Measurements from ENCODE around the gene SP110.

The SP110 gene

DNA sequence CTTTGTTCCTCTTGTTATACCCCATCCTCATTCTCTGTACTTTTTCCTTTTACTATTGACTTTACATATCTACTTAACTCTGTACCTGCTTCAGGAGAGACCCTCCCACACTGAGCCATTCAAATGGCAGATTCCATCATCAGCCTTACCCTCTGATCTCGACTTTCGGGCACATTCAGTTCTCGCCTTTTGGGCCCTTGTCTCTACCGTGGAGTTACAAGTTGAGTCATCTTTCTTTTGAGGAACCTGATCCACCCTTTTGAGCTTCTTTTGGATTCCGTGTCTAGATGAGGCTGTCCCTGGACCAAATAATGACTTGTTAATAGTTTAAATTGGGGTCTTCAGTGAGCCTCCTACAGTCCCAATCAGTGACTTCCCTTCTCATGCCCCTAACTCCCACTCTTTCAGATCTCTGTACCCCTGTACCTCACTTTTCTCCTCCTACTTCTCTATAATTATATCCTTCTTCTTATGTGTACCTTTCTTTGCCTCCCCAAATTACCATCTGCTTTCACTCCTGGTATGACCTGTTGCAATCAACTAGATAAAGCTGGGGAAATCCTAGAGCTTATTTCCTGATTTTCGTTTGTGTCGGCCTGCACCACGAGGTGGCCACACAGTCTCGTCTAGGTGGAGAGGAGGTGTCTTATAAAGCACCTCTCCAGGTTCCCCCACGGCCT, 17.2 kb downstream of the SP110 start:
- DNase-seq (ENCODE audit: low read depth): no peak
- H3K4me3 ChIP-seq (ENCODE audit: low read depth, low read length): no peak overlapping the region
- TF ChIP-seq, protein P1, sequence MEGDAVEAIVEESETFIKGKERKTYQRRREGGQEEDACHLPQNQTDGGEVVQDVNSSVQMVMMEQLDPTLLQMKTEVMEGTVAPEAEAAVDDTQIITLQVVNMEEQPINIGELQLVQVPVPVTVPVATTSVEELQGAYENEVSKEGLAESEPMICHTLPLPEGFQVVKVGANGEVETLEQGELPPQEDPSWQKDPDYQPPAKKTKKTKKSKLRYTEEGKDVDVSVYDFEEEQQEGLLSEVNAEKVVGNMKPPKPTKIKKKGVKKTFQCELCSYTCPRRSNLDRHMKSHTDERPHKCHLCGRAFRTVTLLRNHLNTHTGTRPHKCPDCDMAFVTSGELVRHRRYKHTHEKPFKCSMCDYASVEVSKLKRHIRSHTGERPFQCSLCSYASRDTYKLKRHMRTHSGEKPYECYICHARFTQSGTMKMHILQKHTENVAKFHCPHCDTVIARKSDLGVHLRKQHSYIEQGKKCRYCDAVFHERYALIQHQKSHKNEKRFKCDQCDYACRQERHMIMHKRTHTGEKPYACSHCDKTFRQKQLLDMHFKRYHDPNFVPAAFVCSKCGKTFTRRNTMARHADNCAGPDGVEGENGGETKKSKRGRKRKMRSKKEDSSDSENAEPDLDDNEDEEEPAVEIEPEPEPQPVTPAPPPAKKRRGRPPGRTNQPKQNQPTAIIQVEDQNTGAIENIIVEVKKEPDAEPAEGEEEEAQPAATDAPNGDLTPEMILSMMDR (IDR thresholded peaks at IDR 0.05; ENCODE audit: control insufficient read depth, extremely low read depth, insufficient read depth): no peak

DNA sequence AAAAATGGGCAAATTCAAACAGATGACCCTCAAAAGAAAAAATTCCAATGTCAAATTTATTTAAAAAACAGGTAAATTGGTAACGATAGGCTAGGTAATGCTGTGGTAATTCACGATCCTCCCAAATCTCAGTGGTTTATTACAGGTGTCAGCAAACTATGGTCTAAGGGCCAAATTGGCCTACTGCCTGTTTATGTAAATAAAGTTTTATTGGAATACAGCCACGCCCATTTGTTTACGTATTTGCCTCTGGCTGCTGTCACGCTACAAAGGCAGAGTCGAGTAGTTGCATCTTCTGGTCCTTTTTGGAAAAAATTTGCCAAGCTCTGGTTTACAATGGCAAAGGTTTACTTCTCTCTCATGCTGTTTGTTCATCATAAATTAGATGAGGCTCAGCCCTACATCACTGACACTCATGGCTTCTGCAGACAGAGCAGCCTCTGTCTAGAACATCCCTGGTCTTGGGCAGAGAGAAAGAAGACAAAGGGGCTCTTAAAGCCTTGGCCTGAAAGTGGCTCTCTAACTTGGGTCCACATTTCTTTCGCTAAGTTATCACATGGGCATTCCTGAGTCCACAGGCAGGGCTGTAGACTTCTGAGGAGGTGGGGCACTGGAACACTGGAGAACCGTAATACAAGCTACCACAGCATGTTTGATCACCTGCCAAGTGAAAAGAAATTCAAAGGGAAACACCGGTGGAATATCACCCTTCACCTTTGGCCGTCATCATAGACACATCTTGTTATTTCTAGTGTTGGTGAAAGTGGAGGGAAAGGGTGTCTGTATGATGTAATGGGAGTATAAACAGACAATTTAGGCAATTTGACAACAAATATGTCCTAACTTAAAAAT, 34.8 kb downstream of the SP110 start:
- peak; percentile 77 for DNase-seq (ENCODE audit: low read depth)
- TF ChIP-seq, protein P1 (IDR thresholded peaks at IDR 0.05; ENCODE audit: control insufficient read depth, extremely low read depth, insufficient read depth): no peak
- H3K4me3 ChIP-seq (ENCODE audit: low read depth, low read length): no peak overlapping the region

- TF ChIP-seq, protein P1 (IDR thresholded peaks at IDR 0.05; ENCODE audit: control insufficient read depth, extremely low read depth, insufficient read depth): no peak
These were observed 38.6 kb downstream of the SP110 start for GRCh38 chr2:230181195-230181594.

DNA sequence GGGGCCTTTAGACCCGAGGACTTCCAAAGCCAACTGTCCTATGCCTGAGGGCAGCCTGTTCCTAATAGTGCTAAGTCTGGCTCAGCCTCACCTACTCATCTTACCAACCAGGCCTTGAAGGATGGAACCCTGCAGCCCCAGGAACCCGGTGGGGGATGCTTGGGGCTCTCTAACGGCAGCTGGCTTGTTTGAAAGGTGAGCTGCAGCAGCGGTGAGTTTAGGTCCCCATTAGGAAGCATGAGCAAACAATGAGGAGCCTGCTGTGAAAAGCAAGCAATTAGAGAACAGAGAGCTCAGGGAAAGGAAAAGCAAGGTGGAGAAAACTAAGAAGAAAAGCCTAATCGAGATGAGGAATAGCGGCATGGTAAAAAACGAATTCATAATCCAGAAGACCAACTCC, 39.9 kb downstream of the SP110 start:
- DNase-seq (ENCODE audit: low read depth): no peak
- no peak overlapping the region for H3K4me3 ChIP-seq (ENCODE audit: low read depth, low read length)
- TF ChIP-seq, protein P1 (IDR thresholded peaks at IDR 0.05; ENCODE audit: control insufficient read depth, extremely low read depth, insufficient read depth): no peak

More at GRCh38 chr2:230181195-230181594, 38.6 kb downstream of the SP110 start:
- DNase-seq (ENCODE audit: low read depth): no peak
- no peak overlapping the region for H3K4me3 ChIP-seq (ENCODE audit: low read depth, low read length)

DNA sequence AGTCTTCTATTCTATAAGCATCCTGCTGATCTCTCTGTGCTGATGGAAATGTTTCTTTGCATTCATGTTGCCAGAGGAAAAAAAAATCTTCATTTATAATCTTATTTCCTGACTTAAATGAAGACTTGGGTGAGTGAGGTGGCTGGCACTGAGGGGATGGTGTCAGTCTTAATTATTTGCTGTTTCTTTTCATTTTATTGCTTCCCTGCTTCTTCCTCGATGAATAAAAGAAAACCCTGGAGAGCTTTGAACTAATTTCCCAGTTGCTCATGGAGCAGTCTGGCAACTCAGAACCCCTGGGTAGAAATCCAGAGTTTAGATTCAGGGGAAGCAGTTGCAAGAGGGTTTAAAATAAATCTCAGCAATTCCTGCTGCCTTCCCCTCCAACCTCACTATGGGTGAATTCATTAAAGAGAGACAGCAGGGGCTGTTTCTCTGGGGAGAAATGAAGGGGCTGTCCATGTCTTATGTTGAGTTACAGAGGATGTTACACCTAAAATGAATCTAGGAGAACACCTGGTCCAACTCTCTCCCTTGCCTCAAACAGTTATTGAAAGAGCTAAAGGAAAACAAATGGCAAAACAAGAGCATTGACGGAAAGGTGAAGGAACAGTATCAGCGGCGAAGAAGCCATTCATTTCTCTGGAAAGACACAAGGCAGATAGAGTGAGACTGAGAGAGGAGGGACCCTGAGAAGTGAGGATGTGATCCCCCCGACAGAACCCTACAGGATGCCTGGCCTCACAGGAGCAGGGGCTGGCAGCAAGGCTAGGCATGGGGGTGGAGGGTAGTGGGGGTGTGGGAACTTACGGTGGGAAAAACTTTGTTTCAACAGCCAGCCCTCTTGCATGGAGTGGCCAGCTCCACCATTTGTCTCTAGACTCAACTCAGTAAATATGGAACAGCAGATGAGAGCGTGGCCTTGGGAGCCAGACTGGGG, 41.0 kb downstream of the SP110 start:
- TF ChIP-seq, protein P1 (IDR thresholded peaks at IDR 0.05; ENCODE audit: control insufficient read depth, extremely low read depth, insufficient read depth): no peak
- no peak overlapping the region for H3K4me3 ChIP-seq (ENCODE audit: low read depth, low read length)
- no peak for DNase-seq (ENCODE audit: low read depth)

GRCh38 chr2:230176996-230177395, 42.8 kb downstream of the SP110 start:
- TF ChIP-seq, protein P1 (IDR thresholded peaks at IDR 0.05; ENCODE audit: control insufficient read depth, extremely low read depth, insufficient read depth): no peak
- no peak overlapping the region for H3K4me3 ChIP-seq (ENCODE audit: low read depth, low read length)
- DNase-seq (ENCODE audit: low read depth): no peak

Measured in LNCaP clone FGC (cell line).